ENCODE measurements around the gene KCNQ2.

GRCh38 chr20:63430891-63431290 lies 41.6 kb downstream of the KCNQ2 start:
- TF ChIP-seq POLR2AphosphoS5 (IDR thresholded peaks at IDR 0.05; ENCODE audit: borderline replicate concordance, low read depth, low read length) (no peak), EZH2 (IDR thresholded peaks at IDR 0.05) (no peak), FOXP2 (optimal IDR thresholded peaks at IDR 0.05; ENCODE audit: control extremely low read depth, extremely low read length, insufficient read depth) (no peak)
